HepG2 (cell line): ENCODE measurements around the gene UBE2S. TPM values are rescaled to one million over a fixed set of nuclear protein-coding genes. Genes with fewer than 3 reads are reported as not detected.

Experiments used
- DNMT3B ChIP-seq: conservative IDR thresholded peaks from 2 replicates; pipeline ENCODE4 v1.6.1; 2016; ENCODE audit warnings: missing biosample characterization, control low read depth
- ETV6 ChIP-seq: sonication (generic); formaldehyde crosslinking; conservative IDR thresholded peaks from 2 replicates; pipeline ENCODE4 v1.4.0; 2020; ENCODE audit warnings: missing genetic modification reagents
- HMGXB4 ChIP-seq, 2 experiments: sonication (generic) in 1 of 2; formaldehyde crosslinking in 1 of 2; IDR thresholded peaks; 2 replicates each; pipeline versions ENCODE4 v1.4.0 to v1.6.1; 2018 to 2020; ENCODE audit warnings: missing genetic modification reagents in 2 of 2, borderline replicate concordance in 1 of 2, low read depth in 1 of 2, mild to moderate bottlenecking in 1 of 2, missing biosample characterization in 1 of 2
- IKZF4 ChIP-seq: sonication (generic); formaldehyde crosslinking; IDR thresholded peaks from 2 replicates; pipeline ENCODE4 v1.5.1; 2020; ENCODE audit warnings: borderline replicate concordance, mild to moderate bottlenecking, low read depth, missing genetic modification reagents; ENCODE audit errors: not compliant biosample characterization
- IKZF5 ChIP-seq: IDR thresholded peaks from 2 replicates; pipeline ENCODE4 v1.6.1; 2018; ENCODE audit warnings: missing genetic modification reagents, mild to moderate bottlenecking, missing compliant biosample characterization
- POGK ChIP-seq: sonication (generic); formaldehyde crosslinking; conservative IDR thresholded peaks from 2 replicates; pipeline ENCODE4 v1.8.0; 2022; ENCODE audit warnings: mild to moderate bottlenecking, moderate library complexity, missing genetic modification reagents
- POLR2AphosphoS2 ChIP-seq: IDR thresholded peaks from 2 replicates; pipeline ENCODE4 v1.6.1; 2011; ENCODE audit warnings: low read depth, low read length, improper control_type of control experiment
- ZNF335 ChIP-seq: sonication (generic); formaldehyde crosslinking; IDR thresholded peaks from 2 replicates; pipeline ENCODE4 v1.4.0; 2020; ENCODE audit warnings: missing genetic modification reagents
- ZNF549 ChIP-seq: sonication (generic); formaldehyde crosslinking; IDR thresholded peaks from 2 replicates; pipeline ENCODE4 v1.5.0; 2020; ENCODE audit warnings: missing genetic modification reagents
- ZNF792 ChIP-seq: IDR thresholded peaks from 2 replicates; pipeline ENCODE4 v1.6.1; 2016
- ZSCAN31 ChIP-seq: sonication (generic); formaldehyde crosslinking; IDR thresholded peaks from 2 replicates; pipeline ENCODE4 v1.5.0; 2020; ENCODE audit warnings: low read depth, mild to moderate bottlenecking, missing genetic modification reagents
- polyA plus RNA-seq, 8 experiments: library from polyadenylated mRNA; depleted of rRNA in 3 of 8; stranded (reverse) in 7 of 8; unstranded in 1 of 8; fragments of >200 nt; fragmentation: Illumina TruSeq in 4 of 8; extraction: Trizol in 4 of 8; gene quantifications; 2 replicates each; pipeline versions ENCODE4 v1.2.1 to v1.2.3, GENCODE V29; 2011 to 2016; ENCODE audit warnings: low read depth in 4 of 8, missing spikeins in 1 of 8, mixed read lengths in 1 of 8; ENCODE audit not compliant: insufficient read depth in 1 of 8
- total RNA-seq, 5 experiments: library from RNA; depleted of rRNA; stranded (reverse); fragments of >200 nt; fragmentation: Illumina TruSeq; extraction: Trizol; gene quantifications; 2 replicates each; pipeline ENCODE4 v1.2.3, GENCODE V29; 2016; ENCODE audit warnings: low read depth in 1 of 5
- TF ChIP-seq, protein P1 (sequence below): sonication (generic); formaldehyde crosslinking; IDR thresholded peaks from 2 replicates; pipeline ENCODE4 v1.5.0; 2020; ENCODE audit warnings: mild to moderate bottlenecking, missing genetic modification reagents, borderline replicate concordance
- TF ChIP-seq, protein P2 (sequence below): sonication (generic); formaldehyde crosslinking; IDR thresholded peaks from 2 replicates; pipeline ENCODE4 v1.4.0; 2020; ENCODE audit warnings: missing genetic modification reagents

The UBE2S gene
- total and polyA plus RNA-seq, 2 of the 13 experiments (the other 11 are each of a cell fraction or from before 2014, with no cell fraction given): 32.2 to 39.3 TPM

GRCh38 chr19:55437410-55437809, 29.8 kb upstream of the UBE2S start (continued):
- TF ChIP-seq, protein P1, sequence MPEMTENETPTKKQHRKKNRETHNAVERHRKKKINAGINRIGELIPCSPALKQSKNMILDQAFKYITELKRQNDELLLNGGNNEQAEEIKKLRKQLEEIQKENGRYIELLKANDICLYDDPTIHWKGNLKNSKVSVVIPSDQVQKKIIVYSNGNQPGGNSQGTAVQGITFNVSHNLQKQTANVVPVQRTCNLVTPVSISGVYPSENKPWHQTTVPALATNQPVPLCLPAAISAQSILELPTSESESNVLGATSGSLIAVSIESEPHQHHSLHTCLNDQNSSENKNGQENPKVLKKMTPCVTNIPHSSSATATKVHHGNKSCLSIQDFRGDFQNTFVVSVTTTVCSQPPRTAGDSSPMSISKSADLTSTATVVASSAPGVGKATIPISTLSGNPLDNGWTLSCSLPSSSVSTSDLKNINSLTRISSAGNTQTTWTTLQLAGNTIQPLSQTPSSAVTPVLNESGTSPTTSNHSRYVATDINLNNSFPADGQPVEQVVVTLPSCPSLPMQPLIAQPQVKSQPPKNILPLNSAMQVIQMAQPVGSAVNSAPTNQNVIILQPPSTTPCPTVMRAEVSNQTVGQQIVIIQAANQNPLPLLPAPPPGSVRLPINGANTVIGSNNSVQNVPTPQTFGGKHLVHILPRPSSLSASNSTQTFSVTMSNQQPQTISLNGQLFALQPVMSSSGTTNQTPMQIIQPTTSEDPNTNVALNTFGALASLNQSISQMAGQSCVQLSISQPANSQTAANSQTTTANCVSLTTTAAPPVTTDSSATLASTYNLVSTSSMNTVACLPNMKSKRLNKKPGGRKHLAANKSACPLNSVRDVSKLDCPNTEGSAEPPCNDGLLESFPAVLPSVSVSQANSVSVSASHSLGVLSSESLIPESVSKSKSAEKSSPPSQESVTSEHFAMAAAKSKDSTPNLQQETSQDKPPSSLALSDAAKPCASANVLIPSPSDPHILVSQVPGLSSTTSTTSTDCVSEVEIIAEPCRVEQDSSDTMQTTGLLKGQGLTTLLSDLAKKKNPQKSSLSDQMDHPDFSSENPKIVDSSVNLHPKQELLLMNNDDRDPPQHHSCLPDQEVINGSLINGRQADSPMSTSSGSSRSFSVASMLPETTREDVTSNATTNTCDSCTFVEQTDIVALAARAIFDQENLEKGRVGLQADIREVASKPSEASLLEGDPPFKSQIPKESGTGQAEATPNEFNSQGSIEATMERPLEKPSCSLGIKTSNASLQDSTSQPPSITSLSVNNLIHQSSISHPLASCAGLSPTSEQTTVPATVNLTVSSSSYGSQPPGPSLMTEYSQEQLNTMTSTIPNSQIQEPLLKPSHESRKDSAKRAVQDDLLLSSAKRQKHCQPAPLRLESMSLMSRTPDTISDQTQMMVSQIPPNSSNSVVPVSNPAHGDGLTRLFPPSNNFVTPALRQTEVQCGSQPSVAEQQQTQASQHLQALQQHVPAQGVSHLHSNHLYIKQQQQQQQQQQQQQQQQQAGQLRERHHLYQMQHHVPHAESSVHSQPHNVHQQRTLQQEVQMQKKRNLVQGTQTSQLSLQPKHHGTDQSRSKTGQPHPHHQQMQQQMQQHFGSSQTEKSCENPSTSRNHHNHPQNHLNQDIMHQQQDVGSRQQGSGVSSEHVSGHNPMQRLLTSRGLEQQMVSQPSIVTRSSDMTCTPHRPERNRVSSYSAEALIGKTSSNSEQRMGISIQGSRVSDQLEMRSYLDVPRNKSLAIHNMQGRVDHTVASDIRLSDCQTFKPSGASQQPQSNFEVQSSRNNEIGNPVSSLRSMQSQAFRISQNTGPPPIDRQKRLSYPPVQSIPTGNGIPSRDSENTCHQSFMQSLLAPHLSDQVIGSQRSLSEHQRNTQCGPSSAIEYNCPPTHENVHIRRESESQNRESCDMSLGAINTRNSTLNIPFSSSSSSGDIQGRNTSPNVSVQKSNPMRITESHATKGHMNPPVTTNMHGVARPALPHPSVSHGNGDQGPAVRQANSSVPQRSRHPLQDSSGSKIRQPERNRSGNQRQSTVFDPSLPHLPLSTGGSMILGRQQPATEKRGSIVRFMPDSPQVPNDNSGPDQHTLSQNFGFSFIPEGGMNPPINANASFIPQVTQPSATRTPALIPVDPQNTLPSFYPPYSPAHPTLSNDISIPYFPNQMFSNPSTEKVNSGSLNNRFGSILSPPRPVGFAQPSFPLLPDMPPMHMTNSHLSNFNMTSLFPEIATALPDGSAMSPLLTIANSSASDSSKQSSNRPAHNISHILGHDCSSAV (CRISPR knock-in tag): no peak
- peak; percentile 88 for TF ChIP-seq ZNF792 (CRISPR knock-in tag)
- 0 out of 2 replicates have a peak, but pooled peaks have one; percentile 53 for TF ChIP-seq ETV6 (CRISPR knock-in tag)
- no peak for TF ChIP-seq POLR2AphosphoS2
- no peak for TF ChIP-seq ZNF549 (CRISPR knock-in tag)
- TF ChIP-seq IKZF5 (CRISPR knock-in tag): peak; percentile 70; the same call in 1 of the 2 replicates
- peak; percentile 49 for TF ChIP-seq IKZF4
- TF ChIP-seq POGK (CRISPR knock-in tag): peak; percentile 57; the same call in 1 of the 2 replicates
- TF ChIP-seq DNMT3B (CRISPR knock-in tag): peak; percentile 77; the same call in 1 of the 2 replicates
- no peak; the same call in 1 of the 2 replicates for TF ChIP-seq ZSCAN31 (CRISPR knock-in tag)
- TF ChIP-seq HMGXB4 (CRISPR knock-in tag; IDR thresholded peaks at IDR 0.05; ENCODE audit: borderline replicate concordance in 1 of 2, low read depth in 1 of 2): 0 out of 4 replicates have a peak, but pooled peaks of 1 of the 2 experiments have one; percentile 43
- peak; percentile 68; the same call in 1 of the 2 replicates for TF ChIP-seq ZNF335 (CRISPR knock-in tag)
- TF ChIP-seq, protein P2, sequence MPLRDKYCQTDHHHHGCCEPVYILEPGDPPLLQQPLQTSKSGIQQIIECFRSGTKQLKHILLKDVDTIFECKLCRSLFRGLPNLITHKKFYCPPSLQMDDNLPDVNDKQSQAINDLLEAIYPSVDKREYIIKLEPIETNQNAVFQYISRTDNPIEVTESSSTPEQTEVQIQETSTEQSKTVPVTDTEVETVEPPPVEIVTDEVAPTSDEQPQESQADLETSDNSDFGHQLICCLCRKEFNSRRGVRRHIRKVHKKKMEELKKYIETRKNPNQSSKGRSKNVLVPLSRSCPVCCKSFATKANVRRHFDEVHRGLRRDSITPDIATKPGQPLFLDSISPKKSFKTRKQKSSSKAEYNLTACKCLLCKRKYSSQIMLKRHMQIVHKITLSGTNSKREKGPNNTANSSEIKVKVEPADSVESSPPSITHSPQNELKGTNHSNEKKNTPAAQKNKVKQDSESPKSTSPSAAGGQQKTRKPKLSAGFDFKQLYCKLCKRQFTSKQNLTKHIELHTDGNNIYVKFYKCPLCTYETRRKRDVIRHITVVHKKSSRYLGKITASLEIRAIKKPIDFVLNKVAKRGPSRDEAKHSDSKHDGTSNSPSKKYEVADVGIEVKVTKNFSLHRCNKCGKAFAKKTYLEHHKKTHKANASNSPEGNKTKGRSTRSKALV: 0 out of 2 replicates have a peak, but pooled peaks have one; percentile 30
